GM12801 (cell line): Measurements from ENCODE around the gene TRNT1.

Experiments
- TF ChIP-seq, protein P1 (sequence below): IDR thresholded peaks from one replicate; pipeline ENCODE4 v1.5.1; 2011; ENCODE audit warnings: control low read depth; ENCODE audit not compliant: insufficient read length; ENCODE audit errors: extremely low read depth

Gene TRNT1

DNA sequence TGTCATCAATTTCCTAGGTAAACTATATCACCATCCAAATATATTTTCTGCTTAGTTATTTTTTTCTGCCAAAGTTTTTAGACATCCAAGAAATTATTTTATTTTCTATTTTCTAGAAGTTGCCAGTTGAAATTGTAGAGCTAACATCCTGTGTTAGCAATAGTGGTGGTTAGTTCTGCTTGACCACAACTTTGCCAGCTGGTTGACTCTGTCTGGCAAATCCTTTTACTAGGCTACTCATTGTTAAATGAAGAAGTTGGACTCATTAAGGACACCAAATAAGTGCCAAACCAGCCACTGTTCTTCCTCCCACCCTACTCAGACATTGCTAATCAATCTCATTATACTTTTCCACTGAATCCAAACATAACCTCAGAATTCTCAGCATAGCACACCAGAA, 68.1 kb downstream of the TRNT1 start:
- TF ChIP-seq, protein P1, sequence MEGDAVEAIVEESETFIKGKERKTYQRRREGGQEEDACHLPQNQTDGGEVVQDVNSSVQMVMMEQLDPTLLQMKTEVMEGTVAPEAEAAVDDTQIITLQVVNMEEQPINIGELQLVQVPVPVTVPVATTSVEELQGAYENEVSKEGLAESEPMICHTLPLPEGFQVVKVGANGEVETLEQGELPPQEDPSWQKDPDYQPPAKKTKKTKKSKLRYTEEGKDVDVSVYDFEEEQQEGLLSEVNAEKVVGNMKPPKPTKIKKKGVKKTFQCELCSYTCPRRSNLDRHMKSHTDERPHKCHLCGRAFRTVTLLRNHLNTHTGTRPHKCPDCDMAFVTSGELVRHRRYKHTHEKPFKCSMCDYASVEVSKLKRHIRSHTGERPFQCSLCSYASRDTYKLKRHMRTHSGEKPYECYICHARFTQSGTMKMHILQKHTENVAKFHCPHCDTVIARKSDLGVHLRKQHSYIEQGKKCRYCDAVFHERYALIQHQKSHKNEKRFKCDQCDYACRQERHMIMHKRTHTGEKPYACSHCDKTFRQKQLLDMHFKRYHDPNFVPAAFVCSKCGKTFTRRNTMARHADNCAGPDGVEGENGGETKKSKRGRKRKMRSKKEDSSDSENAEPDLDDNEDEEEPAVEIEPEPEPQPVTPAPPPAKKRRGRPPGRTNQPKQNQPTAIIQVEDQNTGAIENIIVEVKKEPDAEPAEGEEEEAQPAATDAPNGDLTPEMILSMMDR, result no peak

DNA sequence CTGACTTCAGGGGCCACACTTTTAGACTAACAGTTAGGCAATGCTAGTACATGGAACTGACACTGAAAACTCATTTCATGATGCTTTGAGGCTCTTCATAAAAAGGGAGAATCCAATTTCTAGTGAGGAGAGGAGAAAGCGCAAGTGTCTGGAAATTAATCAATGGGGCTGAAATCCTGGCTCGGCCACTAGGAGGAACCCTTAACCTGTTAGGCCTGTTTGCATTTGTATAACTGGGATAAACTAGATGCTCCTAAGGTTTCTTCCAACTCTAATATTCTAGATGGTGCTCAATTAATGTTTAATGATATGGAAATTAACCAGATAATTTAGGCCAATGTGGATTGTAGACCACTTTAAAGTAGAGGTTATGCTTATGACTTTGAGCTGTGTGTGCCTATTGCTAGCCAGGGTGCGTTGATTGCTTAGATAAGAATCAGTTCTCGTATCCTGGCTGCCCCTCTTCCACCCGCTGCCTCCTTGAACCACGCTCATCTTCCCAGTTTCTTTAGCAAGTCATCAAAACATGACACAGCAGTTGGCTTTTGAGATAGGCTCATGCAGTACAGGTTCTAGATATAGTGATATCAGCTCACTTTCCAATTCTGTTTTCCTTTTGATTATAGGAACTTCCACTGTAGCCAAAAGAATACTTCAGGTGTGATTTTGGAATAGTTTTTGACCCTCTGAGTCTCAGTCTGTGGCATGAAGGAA, 69.6 kb downstream of the TRNT1 start:
- TF ChIP-seq, protein P1, result no peak
